LoVo (cell line): Measurements from ENCODE around the gene PELI2.

Experiments
- DNase-seq: peaks from one replicate; pipeline ENCODE4 v3.0.0-alpha.2; 2016; ENCODE audit warnings: low spot score

PELI2 gene

DNA sequence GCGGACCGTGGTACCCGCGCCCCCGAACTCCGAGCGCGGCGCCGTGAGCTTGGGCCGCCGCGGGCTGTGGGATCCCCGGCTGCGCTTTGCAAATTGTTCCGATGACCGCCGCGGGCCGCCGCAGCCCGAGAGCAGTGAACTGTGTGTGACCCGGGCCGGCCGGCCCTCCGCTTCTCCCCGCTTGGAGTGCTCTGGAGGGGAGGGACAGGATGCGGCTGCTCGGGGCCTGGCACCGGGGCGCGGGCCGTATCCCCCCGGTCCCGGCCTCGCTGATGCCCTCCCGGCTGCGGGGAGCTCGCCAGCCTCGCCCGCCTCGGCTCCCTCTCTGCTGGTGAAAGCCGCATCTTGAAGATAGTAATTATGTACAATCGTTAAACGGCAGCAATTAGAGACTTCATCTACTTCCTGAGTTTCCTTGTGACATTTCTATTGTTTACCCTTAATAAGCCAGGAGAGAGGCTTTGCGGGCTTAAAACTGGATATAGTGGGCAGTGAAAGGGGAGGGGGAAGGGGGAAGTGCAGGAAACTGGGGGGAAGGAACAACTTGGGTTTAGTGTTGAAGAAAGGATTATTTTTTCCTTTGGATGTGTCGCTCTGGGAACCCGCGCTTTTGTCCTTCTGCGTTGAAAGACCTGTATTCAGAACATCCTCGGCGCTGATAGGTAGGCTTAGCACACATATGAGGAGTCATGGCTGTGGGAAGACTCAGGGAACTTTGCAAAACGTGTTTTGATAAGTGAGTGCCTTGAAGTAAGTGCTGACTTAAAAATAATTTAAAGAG is 1.2 kb downstream of the PELI2 start:
- no peak for DNase-seq

DNA sequence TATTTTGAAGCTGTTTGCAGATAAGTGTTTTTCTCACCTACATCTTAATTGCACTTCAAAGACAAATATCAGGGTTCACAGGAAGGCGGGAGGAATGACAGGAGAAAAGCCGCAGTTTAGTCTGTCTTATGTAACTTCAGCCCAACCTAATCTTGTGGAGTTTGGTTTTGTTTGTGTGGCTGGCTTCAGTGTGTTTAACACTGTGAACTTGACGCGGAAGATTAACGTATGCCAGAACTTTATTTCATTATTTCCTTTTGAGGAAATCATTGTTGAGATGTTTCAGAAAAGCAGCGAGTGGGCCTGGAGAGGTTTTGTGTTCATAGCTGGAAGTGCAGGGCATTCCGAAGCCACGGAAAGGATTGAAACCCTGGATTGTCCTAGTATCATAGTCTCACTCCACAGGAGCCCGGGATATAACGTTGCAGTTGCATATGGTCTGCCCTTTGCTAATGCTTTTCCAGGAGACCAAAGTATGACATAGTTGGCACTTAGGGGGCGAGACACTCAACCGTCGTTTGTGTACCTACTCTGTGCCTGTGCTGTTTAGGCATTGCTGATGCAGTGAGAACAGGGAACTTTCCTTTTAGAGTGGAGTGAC is 2.0 kb downstream of the PELI2 start:
- no peak for DNase-seq

DNA sequence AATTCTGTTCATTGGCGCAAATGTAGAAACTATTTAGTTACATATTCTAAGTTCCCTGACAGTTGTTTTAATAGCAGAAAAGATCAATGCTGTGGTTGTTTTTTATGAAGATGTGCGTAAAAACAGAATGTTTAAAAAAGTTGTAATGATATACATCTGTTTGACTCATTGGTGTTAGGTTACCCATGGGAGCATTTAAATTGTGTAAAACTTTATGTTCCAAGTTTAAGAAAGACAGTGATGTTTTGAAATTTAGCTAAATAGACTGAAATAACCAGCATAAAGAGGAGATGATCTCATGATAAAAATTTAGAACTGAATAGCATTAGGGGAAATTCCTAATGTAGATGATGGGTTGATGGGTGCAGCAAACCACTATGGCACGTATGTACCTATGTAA is 3.6 kb downstream of the PELI2 start:
- no peak for DNase-seq

DNA sequence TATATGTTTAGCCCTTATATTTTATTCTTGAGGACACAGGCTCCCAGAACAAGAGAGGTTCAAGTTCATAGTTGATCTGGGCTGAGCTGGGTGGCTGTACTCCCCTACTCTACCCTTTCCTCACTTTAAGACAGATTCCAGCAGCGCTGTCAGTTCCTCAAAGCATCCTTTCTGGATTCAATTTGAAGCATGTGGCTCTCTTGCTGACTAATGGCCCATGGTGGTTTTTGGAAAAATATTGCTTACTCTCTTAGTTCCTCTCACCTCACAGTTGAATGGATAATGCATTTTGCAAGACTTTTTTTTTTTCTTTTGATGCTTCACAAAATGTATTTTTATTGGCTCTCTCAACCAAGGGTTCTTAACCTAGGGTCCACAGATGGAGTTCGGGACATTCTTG is 4.1 kb downstream of the PELI2 start:
- DNase-seq: no peak

DNA sequence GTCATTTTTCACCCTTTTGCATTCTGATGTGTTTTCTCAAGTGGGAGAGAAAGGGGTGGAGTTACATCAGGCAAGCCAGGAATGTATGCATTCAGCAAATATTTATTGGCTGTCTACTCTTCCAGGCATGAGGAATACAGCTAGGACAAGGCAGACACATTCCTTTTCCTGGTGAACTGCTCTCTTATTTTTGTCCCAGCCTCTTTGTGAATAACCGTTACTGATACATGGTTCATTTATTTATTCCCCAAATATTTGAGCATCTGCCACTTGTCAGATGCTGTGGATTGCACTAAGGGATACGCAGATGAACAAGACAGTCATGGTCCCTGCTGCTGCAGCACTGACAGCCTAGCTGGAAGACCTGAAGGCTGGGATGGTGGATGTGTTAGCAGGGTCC is 6.1 kb downstream of the PELI2 start:
- DNase-seq: no peak

DNA sequence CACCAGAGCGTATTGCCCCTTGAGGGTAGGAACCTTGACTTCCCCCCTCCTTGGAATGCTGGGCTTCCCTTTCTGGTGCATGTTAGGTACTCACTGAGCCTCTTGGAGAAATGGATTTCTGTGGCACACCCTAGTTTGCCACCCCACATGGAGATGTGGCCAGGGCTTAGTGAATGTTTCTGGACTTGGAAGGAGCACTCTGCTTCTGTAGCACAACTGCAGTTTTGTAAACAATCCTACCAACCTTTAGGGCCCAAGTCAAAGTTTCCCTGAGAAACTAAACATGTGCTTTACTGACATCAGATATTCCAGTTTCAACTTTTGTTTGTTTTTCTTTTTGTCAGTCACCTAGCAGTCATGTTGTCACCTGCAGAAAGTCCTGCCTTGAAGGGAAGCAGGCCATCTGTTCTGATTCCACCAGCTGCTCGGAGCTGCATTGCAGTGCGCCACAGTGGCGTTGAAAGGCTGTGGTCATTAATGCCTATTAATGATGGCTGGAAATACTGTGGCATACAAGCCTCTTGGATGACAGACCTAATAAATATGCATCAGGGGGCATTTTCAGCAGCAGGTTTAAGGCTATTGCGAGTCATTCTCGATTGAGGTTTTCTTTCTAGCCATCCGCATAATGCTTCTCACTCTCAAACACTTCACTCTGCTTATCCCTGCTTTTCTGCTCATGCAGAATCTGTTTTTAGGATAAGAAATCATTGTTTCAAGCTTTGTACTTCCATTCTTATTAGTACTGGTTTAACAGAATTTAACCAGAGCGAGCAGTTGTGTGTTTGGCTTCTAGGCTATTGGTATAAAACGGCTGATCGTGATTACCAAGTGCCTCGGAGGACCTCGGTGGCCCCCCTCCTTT is 7.8 kb downstream of the PELI2 start:
- no peak for DNase-seq

DNA sequence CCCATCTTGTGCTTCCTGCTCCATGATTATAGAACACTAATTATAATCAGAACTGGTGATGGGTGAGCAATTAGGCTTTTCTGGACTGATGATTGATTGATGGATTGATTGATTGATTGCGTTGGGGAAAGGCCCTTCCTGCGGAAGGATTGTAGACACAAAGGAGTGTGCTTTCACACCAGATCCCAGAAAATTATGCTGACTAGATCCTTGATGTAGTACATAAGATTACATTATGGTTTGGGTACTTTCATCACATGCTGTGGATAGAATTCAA is 8.4 kb downstream of the PELI2 start:
- DNase-seq: no peak

DNA sequence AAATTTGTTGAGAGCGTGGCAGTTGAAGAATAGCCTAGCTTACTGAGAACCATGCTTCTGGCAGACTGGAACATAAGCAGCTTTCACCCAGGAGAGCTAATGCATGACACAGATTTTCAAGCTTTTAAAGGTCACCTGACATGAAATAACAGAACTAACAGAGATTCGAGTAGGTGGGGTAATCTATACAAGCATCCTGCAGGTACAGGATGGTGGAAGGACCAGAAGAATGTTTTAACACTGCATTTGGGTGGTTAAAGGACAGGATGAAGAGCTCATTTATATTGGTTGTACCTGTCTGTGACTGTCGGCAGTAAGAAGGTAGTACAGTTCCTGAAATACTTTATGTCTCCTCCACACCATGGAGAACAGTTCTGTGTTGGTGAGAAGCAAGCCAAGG is 8.9 kb downstream of the PELI2 start:
- DNase-seq: no peak

DNA sequence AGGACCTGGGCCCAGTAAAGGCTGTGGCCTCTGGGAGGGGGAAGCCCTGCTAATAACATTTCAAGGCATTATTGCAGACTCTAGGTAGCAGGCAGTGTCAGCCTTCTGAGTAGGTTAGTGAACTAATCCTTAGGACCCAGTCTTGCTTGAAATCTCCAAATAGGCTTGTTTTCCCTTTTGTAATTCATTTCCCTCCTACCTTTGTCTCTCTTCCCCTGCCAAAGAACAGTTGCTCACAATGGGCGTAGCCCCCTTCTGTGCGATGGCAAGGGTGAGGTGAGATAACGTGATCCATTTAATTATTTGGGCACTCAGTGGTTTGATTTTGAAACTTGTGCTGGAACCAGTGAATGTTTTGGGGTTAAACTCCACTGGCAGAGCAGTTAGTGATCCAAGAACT is 10.9 kb downstream of the PELI2 start:
- no peak for DNase-seq

DNA sequence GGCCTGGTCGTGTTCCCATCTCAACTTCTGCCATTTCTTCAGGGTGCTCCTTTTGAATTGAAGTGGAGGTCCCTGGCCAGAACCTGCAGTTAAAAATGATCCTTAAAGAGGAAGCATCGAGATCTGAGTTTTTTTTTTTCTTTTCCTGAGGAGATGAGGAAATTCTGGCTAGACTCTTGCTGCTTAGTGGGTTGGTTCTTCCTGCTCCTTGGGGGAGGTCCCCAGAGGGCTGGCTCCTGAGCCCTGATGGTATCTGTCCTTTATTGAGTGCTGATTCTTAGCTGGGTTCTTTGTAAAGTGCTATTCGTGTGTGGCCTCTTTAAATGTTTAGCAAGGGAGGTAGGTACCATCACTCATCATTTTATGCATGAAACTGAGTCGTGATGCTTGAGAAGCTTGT is 11.7 kb downstream of the PELI2 start:
- DNase-seq: no peak

DNA sequence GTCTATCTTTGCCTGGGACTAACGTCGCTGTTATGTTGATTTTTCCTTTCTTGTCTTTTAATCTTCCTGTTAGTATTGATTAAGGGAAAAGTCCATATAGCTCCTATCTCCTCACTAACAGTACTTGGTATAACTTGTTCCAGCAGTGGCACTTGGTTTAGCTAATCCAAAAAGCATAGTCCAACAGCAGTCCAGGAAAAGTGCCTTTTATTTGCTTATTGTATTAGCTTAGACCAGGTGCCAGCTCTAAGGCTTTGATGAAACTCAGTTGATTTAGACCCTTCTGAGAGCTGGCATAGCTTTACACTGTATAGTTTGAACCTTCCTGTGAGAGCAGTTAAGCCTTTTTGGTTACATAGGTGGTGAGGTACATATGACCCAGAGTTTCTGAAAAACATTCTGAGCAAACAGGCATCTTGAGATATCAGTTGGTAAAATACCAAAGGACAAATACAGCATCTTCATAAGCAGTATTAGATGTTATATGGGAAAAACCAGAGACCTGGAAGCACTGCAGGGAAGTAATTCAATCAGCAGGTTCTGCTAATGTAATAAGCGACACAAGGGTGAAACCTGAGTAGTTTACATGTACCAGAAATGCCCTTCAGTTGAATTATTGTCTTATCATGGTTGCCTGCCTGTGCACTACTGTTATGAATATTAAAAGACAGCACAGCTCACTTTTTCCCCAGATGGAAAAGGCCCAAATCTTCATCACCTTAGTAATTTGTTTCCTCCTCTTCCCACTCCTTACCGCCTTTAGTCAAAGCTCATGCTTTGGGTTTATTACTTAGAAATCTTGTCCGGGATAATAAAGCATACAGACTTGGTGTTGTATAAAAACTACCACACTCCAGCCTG is 13.0 kb downstream of the PELI2 start:
- no peak for DNase-seq

DNA sequence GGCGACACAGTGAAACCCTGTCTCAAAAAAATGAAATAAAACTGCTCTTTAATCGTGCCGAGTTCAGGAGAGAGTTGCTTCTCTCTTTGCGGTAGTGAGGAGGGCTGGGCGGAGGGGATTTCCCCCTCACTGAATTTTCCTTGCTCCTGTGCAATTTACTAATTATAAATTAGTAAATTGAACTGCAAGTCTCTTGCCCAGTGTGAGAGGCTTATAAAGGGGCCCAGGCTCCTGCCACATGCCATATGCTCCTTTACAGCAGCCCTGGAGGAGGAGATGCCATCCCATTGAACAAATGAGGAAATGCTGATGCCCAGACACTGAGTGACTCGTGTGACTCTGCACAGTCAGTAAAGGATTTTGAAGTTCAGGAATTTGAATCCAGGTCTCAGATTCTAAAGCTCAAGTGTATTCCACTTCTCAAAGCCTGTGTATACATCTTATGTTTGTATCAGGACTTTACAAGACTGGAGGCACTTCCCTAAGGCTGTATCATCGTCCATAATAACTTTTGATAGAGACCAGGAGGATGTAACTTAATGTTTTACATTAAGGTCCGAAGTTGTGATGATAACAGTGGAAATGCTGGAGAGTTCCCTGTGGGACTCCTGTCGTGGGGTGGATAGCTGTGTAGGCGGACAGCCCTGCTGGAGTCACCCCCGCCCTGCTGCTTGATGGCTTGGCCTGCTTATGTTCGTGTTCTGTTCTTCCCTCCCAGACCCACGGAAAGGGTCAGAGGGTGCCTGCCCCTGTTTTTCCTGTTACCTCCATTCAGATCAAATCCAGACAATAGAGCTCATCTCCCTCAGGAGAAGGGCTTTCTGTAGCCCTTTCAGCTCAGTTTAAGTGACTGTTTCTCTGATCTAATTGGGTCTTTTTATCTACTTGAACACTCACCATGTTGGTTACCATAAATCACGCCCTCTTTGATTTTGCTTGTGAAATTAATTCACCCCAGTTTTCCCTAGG is 13.9 kb downstream of the PELI2 start:
- DNase-seq: no peak

DNA sequence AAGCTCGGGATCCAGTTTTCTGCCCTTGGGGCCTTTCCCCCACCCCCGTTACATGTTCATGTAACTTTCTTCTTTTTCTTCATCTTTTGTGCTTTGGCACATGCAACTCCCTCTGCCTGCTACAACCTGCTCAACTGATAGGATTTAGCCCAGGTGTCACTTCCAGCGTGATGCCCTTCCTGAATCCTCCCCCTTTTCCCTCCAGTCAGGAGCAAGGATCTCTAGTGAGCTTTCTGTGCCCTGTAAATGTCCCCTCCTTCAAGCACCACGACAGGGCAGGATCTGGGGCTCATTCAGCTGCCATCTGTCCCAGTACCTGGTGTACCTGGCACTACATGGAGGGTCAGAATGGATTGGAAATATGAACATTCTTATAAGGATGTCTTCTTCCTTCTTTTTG is 15.3 kb downstream of the PELI2 start:
- DNase-seq: no peak

DNA sequence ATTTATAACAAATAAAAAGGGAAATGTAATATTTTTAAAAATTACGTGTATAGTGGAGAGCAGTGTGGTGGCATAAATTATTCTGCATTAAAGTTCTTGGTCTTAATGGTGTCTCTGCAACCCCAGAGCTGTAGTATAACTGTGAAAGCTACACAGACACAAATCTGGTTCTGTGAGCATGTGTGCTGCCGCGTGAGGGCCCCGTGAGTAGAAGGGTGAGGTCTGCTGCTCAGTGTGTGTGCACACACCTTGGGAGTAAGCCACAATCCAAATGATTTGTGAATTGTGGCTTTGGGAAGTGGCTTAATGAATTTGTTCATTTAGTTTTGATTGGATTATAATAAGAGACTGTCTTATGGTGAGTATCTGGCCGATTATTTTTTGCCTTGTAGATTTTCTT is 16.8 kb downstream of the PELI2 start:
- DNase-seq: no peak

DNA sequence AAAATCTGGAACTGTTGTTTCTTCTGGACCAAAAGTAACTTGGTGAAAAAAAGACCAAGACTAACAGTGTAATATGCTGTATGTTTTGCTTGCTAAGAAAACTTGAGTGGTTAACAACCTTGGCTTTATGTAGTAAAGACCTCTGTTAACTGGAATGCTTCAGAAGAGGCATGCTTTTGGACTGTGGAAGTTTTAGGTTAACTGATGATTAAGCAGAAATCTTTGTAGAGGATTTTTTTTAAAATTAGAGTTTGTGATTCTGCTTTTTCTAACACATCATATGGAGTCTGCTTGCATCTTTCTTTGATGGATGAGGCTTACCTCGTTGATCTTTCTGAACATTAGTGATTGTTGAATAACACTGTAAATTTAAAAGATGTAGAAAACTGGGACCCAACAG is 17.5 kb downstream of the PELI2 start:
- DNase-seq: no peak

DNA sequence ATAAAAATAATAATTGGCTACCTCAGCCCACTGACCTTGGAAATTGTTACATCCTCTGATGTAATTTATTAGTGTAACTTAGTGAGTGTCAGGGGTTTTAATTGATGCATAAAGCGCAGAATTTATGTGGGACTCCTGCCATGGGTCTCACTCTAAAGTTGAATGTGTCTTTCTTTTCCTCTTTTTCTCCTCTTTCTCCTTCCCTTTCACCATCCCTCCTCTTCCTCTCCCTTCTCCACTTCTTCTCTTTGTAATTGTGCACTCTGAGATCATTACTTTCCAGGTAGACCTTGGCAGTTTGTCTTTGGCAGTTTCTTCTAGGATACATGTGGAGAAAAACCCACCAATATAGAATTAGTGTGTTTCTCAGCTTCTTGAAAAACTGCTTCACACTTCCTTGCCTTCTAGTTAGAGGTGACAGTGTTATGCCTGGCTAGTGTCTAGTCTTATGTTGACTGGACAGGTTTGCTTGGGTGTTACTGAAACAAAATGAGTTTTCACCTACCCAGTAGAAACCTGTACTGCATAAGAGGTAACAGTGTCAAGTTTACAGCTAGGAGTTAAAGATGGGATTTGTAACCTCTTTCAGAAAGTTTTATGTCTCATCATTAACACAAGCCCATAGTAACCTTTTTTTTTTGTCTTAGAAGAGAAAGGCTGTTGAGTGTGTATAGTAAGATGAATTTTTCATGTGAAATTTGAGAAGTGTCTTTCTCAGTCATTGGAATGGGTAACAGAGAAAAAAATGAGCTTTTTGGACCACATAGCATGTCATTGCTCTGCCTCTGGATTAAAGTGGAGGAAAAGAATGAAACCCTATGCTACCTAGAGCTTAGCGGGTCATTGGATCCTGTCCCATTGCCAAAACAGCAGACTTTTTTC is 18.6 kb downstream of the PELI2 start:
- no peak for DNase-seq

DNA sequence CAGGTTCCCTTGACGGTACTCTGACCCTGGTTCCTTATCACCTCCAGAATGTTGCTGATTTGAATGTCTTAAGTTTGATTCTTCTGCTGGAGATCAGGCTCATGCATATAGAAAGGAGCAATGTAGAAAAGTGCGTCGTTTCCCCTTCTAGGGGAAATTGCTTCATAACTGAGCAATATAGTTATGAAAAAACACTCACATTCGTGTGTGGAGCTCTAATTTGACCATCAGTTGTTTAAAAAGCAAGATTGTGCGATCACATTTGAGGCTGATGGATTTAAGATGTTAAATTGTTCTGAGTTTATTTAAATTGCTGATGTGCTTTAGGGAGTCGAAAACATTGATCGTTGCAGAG is 19.2 kb downstream of the PELI2 start:
- DNase-seq: no peak

DNA sequence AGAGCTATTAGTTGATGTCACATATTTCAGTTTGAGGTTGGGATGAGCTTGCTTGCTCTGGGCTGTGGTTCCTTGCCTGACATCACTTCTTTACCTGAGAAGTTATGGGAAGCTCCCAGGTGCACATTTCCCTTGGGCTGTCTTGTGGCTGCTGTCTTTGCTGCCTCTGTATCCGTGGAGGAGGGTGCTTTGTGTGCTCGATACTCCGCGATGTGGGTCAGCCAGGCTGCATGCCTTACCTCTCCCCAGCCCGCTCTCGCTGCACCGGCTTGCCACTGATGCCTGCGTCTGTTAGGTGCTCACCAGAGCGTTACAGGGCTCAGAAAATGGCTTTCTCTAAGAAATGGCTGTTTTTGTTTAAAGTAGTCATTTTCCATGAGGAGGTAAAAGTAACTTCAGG is 19.6 kb downstream of the PELI2 start:
- DNase-seq: no peak

DNA sequence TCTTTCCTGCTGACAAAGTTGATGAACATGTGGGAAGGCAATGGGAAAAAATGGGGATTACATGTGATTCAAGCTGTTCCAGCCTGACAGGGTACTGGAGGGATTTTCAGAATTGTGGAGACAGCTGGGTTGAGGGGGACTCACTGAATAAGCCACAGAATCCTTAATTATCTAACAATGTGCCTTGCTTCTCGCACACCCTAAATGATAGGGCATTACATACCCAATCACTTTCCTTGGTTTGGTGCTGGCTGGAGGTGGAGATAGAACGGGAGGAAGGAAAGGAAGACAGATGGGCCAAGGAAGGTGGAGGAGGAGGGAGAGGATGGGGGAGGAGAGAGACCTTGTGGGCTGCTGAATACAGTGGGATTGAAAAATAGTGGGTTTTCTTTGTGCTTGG is 20.7 kb downstream of the PELI2 start:
- no peak for DNase-seq

DNA sequence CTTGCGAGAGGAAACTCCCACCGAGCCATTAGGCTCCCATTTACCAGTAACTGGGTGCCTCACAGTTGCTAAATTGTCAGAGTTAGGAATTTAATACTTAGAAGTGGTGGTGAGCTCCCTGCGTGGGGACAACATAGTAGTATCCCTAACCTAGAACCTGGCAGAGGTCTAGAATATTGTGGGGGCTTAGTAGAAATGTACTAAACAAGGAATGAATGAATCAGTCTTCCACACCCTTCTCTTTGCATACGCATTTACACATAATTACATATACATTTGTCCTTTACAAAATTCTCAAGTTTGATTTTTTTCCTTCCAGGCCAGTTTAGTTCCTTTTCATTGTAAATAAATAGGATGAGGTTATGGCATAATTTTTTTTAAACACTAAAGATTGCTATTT is 24.1 kb downstream of the PELI2 start:
- no peak for DNase-seq
